Mesothelial cell of epicardium (in vitro differentiated cells): ENCODE results near the gene DDX53. TPM values are rescaled to one million over a fixed set of nuclear protein-coding genes. Genes with fewer than 3 reads are reported as not detected.

ENCODE experiments used
- DNase-seq, 2 experiments: peaks; one replicate each; pipeline ENCODE4 v3.0.0; 2021; ENCODE audit warnings: low spot score in 2 of 2; ENCODE audit not compliant: unreplicated experiment in 2 of 2
- H3K27ac Mint-ChIP-seq: 2 replicates; pipeline ENCODE4 v1.8.0; 2021; ENCODE audit warnings: mixed read lengths
- H3K27me3 Mint-ChIP-seq: 2 replicates; pipeline ENCODE4 v1.8.0; 2021; ENCODE audit warnings: low read depth, mixed read lengths
- H3K36me3 Mint-ChIP-seq: 2 replicates; pipeline ENCODE4 v1.8.0; 2021; ENCODE audit warnings: mixed read lengths
- H3K4me1 Mint-ChIP-seq: 2 replicates; pipeline ENCODE4 v1.8.0; 2021; ENCODE audit warnings: mixed read lengths
- H3K4me3 Mint-ChIP-seq: 2 replicates; pipeline ENCODE4 v1.8.0; 2021; ENCODE audit warnings: mild to moderate bottlenecking, moderate library complexity, mixed read lengths
- H3K9me3 Mint-ChIP-seq: 2 replicates; pipeline ENCODE4 v1.8.0; 2021; ENCODE audit warnings: mixed read lengths
- total RNA-seq: library from RNA; stranded (reverse); gene quantifications from 3 replicates; pipeline ENCODE4 v1.2.1, GENCODE V29; 2021
- TF ChIP-seq, protein P1 (sequence below): fragments of 200-600 bp; sonication (generic); IDR thresholded peaks from one replicate; pipeline ENCODE4 v1.5.0; 2021; ENCODE audit warnings: antibody characterized with exemption; ENCODE audit not compliant: unreplicated experiment

DDX53 gene
- total RNA-seq, 1 donor from 2014 or later: not detected

GRCh38 chrX:22963196-22963595, 36.6 kb upstream of the DDX53 start:
- peaks cover 31% of the 10 kb centered on the region for H3K9me3 Mint-ChIP-seq
- H3K36me3 Mint-ChIP-seq: no peaks in the 10 kb centered on the region
- no peak overlapping the region for H3K4me3 Mint-ChIP-seq
- no peak for DNase-seq
- no peak overlapping the region for H3K27ac Mint-ChIP-seq
- H3K4me1 Mint-ChIP-seq: no peaks in the 10 kb centered on the region
- TF ChIP-seq, protein P1, sequence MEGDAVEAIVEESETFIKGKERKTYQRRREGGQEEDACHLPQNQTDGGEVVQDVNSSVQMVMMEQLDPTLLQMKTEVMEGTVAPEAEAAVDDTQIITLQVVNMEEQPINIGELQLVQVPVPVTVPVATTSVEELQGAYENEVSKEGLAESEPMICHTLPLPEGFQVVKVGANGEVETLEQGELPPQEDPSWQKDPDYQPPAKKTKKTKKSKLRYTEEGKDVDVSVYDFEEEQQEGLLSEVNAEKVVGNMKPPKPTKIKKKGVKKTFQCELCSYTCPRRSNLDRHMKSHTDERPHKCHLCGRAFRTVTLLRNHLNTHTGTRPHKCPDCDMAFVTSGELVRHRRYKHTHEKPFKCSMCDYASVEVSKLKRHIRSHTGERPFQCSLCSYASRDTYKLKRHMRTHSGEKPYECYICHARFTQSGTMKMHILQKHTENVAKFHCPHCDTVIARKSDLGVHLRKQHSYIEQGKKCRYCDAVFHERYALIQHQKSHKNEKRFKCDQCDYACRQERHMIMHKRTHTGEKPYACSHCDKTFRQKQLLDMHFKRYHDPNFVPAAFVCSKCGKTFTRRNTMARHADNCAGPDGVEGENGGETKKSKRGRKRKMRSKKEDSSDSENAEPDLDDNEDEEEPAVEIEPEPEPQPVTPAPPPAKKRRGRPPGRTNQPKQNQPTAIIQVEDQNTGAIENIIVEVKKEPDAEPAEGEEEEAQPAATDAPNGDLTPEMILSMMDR: no peak
- H3K27me3 Mint-ChIP-seq: no peaks in the 10 kb centered on the region

DNA sequence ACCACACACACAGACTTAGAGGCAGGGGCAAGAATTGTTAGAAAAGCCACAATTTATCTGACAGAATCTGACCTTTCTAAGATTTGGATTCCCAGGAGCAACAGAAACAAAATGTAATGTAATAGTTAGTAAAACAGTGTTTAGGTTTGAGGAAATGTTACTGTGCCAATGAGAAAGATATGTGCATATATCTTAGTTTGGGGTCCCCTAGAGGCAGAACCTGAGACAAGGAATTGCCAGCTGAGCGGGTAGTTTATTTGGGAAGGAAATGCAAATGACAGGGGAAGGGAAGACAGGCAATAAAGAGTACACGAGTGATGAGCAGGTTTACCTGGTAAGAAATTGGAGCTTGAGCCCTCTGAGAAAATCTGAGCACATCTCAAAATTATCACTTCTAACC, 31.3 kb upstream of the DDX53 start:
- H3K9me3 Mint-ChIP-seq: peaks cover 47% of the 10 kb centered on the region
- peaks cover 2% of the 10 kb centered on the region for H3K36me3 Mint-ChIP-seq
- no peaks in the 10 kb centered on the region for H3K27me3 Mint-ChIP-seq
- DNase-seq: no peak
- H3K4me1 Mint-ChIP-seq: peaks cover 3% of the 10 kb centered on the region
- TF ChIP-seq, protein P1: no peak
- no peak overlapping the region for H3K4me3 Mint-ChIP-seq
- no peak overlapping the region for H3K27ac Mint-ChIP-seq

- no peaks in the 10 kb centered on the region for H3K27me3 Mint-ChIP-seq
- H3K9me3 Mint-ChIP-seq: peaks cover 49% of the 10 kb centered on the region
- H3K36me3 Mint-ChIP-seq: peaks cover 2% of the 10 kb centered on the region
- H3K4me1 Mint-ChIP-seq: peaks cover 3% of the 10 kb centered on the region
- H3K27ac Mint-ChIP-seq: no peak overlapping the region
- H3K4me3 Mint-ChIP-seq: no peak overlapping the region
- no peak for DNase-seq
- TF ChIP-seq, protein P1: no peak
Observed at GRCh38 chrX:22969411-22969810, 30.3 kb upstream of the DDX53 start.

- Mint-ChIP-seq H3K27ac (no peak overlapping the region), H3K27me3 (no peaks in the 10 kb centered on the region), H3K4me3 (no peak overlapping the region), H3K9me3 (peaks cover 46% of the 10 kb centered on the region), H3K4me1 (peaks cover 3% of the 10 kb centered on the region), H3K36me3 (peaks cover 2% of the 10 kb centered on the region)
- TF ChIP-seq, protein P1: no peak
- DNase-seq: no peak
Observed at GRCh38 chrX:22970861-22971260, 28.9 kb upstream of the DDX53 start.

DNA sequence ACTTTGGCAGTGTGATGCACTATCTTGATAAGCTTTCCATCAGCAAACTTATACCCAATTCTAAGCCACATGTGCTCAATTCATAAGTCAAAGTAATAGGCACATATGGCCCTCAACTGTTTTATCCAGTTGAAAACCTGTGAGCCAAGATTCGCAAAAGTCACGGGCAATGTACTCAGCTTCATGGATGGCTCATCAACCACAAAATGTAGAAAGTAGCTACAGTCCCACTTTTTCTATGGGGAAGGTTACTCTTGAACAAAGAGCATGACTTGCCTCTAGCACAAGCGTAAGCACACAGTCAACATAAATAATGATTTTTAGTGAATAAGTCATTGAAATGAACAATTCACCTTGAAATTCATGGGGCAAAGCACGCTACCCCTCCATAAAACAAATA, 25.1 kb upstream of the DDX53 start:
- H3K4me3 Mint-ChIP-seq: no peak overlapping the region
- H3K36me3 Mint-ChIP-seq: peaks cover 2% of the 10 kb centered on the region
- TF ChIP-seq, protein P1: no peak
- H3K4me1 Mint-ChIP-seq: no peaks in the 10 kb centered on the region
- DNase-seq: no peak
- H3K9me3 Mint-ChIP-seq: peaks cover 30% of the 10 kb centered on the region
- no peaks in the 10 kb centered on the region for H3K27me3 Mint-ChIP-seq
- H3K27ac Mint-ChIP-seq: no peak overlapping the region

GRCh38 chrX:22975786-22976185, 24.0 kb upstream of the DDX53 start:
- H3K27ac Mint-ChIP-seq: no peak overlapping the region
- H3K4me1 Mint-ChIP-seq: no peaks in the 10 kb centered on the region
- peaks cover 29% of the 10 kb centered on the region for H3K9me3 Mint-ChIP-seq
- H3K27me3 Mint-ChIP-seq: no peaks in the 10 kb centered on the region
- H3K36me3 Mint-ChIP-seq: no peaks in the 10 kb centered on the region
- TF ChIP-seq, protein P1: no peak
- no peak overlapping the region for H3K4me3 Mint-ChIP-seq
- no peak for DNase-seq
